ENCODE results near the gene RBM26.

GRCh38 chr13:79306650-79307049 is 99.4 kb downstream of the RBM26 start:
- no peak for TF ChIP-seq CTCF (conservative IDR thresholded peaks at IDR 0.05; ENCODE audit: low read depth, low read length)
- no peak for TF ChIP-seq EZH2 (IDR thresholded peaks at IDR 0.05; ENCODE audit: borderline replicate concordance, low read depth, low read length, poor library complexity, severe bottlenecking)
